RWPE2 (cell line): Measurements from ENCODE around the gene CASP2.

Experiments
- ATAC-seq: fragments of 200-7000 bp; cut with Tn5 transposase; 3 replicates; pipeline ENCODE4 v1.9.1; 2021; ENCODE audit warnings: low read depth
- DNase-seq: peaks from one replicate; pipeline ENCODE4 v3.0.0-alpha.2; 2020; ENCODE audit warnings: low spot score
- H3K27ac ChIP-seq: fragments of 450-650 bp; 2 replicates; pipeline ENCODE4 v1.5.1; 2017; ENCODE audit warnings: mild to moderate bottlenecking; ENCODE audit not compliant: poor library complexity, severe bottlenecking
- H3K27me3 ChIP-seq: fragments of 250-450 bp; sonication (Bioruptor Pico); 2 replicates; pipeline ENCODE4 v1.5.1; 2021; ENCODE audit warnings: mild to moderate bottlenecking, moderate library complexity; ENCODE audit not compliant: insufficient read depth, poor library complexity, severe bottlenecking
- H3K36me3 ChIP-seq: fragments of 250-450 bp; sonication (Bioruptor Pico); 2 replicates; pipeline ENCODE4 v1.5.1; 2020; ENCODE audit warnings: low read depth, mild to moderate bottlenecking, moderate library complexity
- H3K4me1 ChIP-seq: fragments of 250-450 bp; sonication (Bioruptor Pico); 2 replicates; pipeline ENCODE4 v1.5.1; 2021; ENCODE audit warnings: mild to moderate bottlenecking, moderate library complexity; ENCODE audit not compliant: insufficient read depth, poor library complexity, severe bottlenecking
- H3K4me3 ChIP-seq: fragments of 250-450 bp; sonication (Bioruptor Pico); 2 replicates; pipeline ENCODE4 v1.5.1; 2021; ENCODE audit warnings: mild to moderate bottlenecking, moderate library complexity; ENCODE audit not compliant: severe bottlenecking
- H3K9me3 ChIP-seq: fragments of 250-450 bp; sonication (Bioruptor Pico); 2 replicates; pipeline ENCODE4 v1.5.1; 2021; ENCODE audit warnings: mild to moderate bottlenecking, moderate library complexity; ENCODE audit not compliant: severe bottlenecking
- CTCF ChIP-seq: fragments of 450-650 bp; IDR thresholded peaks from one replicate; pipeline ENCODE4 v1.5.1; 2017; ENCODE audit warnings: mild to moderate bottlenecking, moderate library complexity; ENCODE audit not compliant: poor library complexity, severe bottlenecking

The CASP2 gene

GRCh38 chr7:143334244-143334643, 46.1 kb downstream of the CASP2 start:
- no peak overlapping the region for H3K27ac ChIP-seq
- no peaks in the 10 kb centered on the region for H3K27me3 ChIP-seq
- peak; percentile 41 for ATAC-seq
- TF ChIP-seq CTCF: no peak
- no peak for DNase-seq
- no peaks in the 10 kb centered on the region for H3K9me3 ChIP-seq
- no peaks in the 10 kb centered on the region for H3K36me3 ChIP-seq
- H3K4me1 ChIP-seq: peaks cover 31% of the 10 kb centered on the region
- H3K4me3 ChIP-seq: no peak overlapping the region

- DNase-seq: no peak
- Histone ChIP-seq H3K4me3 (no peak overlapping the region), H3K27me3 (no peaks in the 10 kb centered on the region), H3K4me1 (peaks cover 17% of the 10 kb centered on the region), H3K36me3 (no peaks in the 10 kb centered on the region), H3K27ac (no peak overlapping the region), H3K9me3 (no peaks in the 10 kb centered on the region)
- ATAC-seq: no peak
- no peak for TF ChIP-seq CTCF
These were observed 49.1 kb downstream of the CASP2 start for GRCh38 chr7:143337216-143337615.

GRCh38 chr7:143341842-143342241, 53.7 kb downstream of the CASP2 start:
- TF ChIP-seq CTCF: no peak
- no peak overlapping the region for H3K4me3 ChIP-seq
- H3K4me1 ChIP-seq: no peaks in the 10 kb centered on the region
- H3K36me3 ChIP-seq: no peaks in the 10 kb centered on the region
- H3K9me3 ChIP-seq: no peaks in the 10 kb centered on the region
- no peaks in the 10 kb centered on the region for H3K27me3 ChIP-seq
- no peak for DNase-seq
- no peak overlapping the region for H3K27ac ChIP-seq
- ATAC-seq: no peak

- H3K9me3 ChIP-seq: no peaks in the 10 kb centered on the region
- H3K36me3 ChIP-seq: no peaks in the 10 kb centered on the region
- DNase-seq: no peak
- no peaks in the 10 kb centered on the region for H3K27me3 ChIP-seq
- no peaks in the 10 kb centered on the region for H3K4me1 ChIP-seq
- no peak for ATAC-seq
- TF ChIP-seq CTCF: no peak
- H3K4me3 ChIP-seq: no peak overlapping the region
- H3K27ac ChIP-seq: no peak overlapping the region
These were observed 55.4 kb downstream of the CASP2 start for GRCh38 chr7:143343596-143343995.

GRCh38 chr7:143345428-143345900, 57.3 kb downstream of the CASP2 start:
- H3K9me3 ChIP-seq: no peaks in the 10 kb centered on the region
- H3K4me3 ChIP-seq: no peak overlapping the region
- no peaks in the 10 kb centered on the region for H3K4me1 ChIP-seq
- peak; percentile 28 for TF ChIP-seq CTCF
- ATAC-seq (peak; percentile 58; the same call in 2 of the 3 replicates), DNase-seq (no peak)
- H3K27me3 ChIP-seq: no peaks in the 10 kb centered on the region
- H3K36me3 ChIP-seq: no peaks in the 10 kb centered on the region
- no peak overlapping the region for H3K27ac ChIP-seq
